ENCODE data around the gene AFAP1.

The AFAP1 gene

DNA sequence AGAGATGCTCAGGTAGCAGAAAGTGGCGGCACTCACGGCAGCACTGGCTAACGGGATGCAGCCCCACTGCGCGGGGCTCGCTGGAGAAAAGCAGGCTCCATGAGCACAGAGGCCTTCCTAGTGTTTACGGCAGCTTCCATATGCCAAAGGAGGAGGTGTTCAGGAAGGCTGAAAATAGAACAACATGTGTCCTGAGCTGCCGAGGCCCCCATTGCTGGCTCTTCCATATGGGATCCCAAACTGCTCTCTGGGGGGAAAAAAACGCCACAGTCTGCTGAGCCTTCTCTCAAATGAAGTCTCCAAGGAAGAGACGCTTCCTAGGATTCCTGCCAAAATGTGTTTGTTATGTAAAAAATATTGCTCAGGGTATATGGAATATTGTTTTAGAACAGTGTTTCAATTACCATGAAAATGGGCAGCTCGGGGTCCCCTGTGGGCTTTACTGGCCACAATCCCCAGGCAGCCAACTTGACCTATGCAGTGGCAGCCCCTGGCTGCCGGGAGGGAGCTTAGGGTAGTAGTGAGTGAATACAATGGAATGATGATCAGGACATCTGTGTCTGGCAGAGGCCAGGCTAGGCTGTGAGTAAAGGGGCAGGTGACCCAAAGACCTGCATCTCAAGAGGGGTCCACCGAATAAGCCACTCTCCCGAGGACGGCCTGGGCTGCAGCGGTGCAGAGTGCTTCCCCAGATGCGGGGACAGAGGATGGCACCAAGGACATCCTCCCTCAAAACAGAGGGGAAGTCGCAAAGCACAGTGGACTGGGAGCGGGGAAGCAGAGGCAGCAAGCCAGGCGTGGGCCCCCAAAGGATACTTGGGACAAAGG lies 170.1 kb downstream of the AFAP1 start:
- Histone ChIP-seq H3K9me3 (ENCODE audit: insufficient read depth, low read depth, low read length) (no peaks in the 10 kb centered on the region; the same call in 1 of the 2 replicates), H3K4me1 (ENCODE audit: insufficient read depth, low read length, poor library complexity, severe bottlenecking) (no peaks in the 10 kb centered on the region), H3K4me2 (ENCODE audit: low read depth, low read length, poor library complexity, severe bottlenecking) (no peak overlapping the region), H4K20me1 (ENCODE audit: insufficient read depth, low read length, poor library complexity, severe bottlenecking) (no peaks in the 10 kb centered on the region), H3K4me3 (ENCODE audit: low read length, poor library complexity, severe bottlenecking) (no peak overlapping the region), H3F3A (ENCODE audit: low read depth) (no peaks in the 10 kb centered on the region), H3K9me2 (replicated peaks; ENCODE audit: low read depth, low read length) (no peaks in the 10 kb centered on the region), H3K79me2 (ENCODE audit: insufficient read depth, low read length) (no peaks in the 10 kb centered on the region), H3K9ac (ENCODE audit: low read depth, low read length, poor library complexity, severe bottlenecking) (no peak overlapping the region), H3K27me3 (ENCODE audit: insufficient read depth, low read length, poor library complexity, severe bottlenecking) (no peaks in the 10 kb centered on the region), H3K36me3 (ENCODE audit: insufficient read depth, low read length) (no peaks in the 10 kb centered on the region), H2AFZ (ENCODE audit: low read length) (no peak overlapping the region)
- TF ChIP-seq CTCF (conservative IDR thresholded peaks at IDR 0.05; ENCODE audit: low read length) = no peak
- TF ChIP-seq EZH2phosphoT487 (IDR thresholded peaks at IDR 0.05; ENCODE audit: borderline replicate concordance) = no peak

- Histone ChIP-seq H3K79me2 (ENCODE audit: insufficient read depth, low read length) (no peaks in the 10 kb centered on the region), H3K9me3 (ENCODE audit: insufficient read depth, low read depth, low read length) (no peaks in the 10 kb centered on the region; the same call in 1 of the 2 replicates), H3K9ac (ENCODE audit: low read depth, low read length, poor library complexity, severe bottlenecking) (no peak overlapping the region), H3K36me3 (ENCODE audit: insufficient read depth, low read length) (no peaks in the 10 kb centered on the region), H3K4me2 (ENCODE audit: low read depth, low read length, poor library complexity, severe bottlenecking) (no peak overlapping the region), H3K4me3 (ENCODE audit: low read length, poor library complexity, severe bottlenecking) (no peak overlapping the region), H2AFZ (ENCODE audit: low read length) (no peak overlapping the region), H3F3A (ENCODE audit: low read depth) (no peaks in the 10 kb centered on the region), H3K4me1 (ENCODE audit: insufficient read depth, low read length, poor library complexity, severe bottlenecking) (no peaks in the 10 kb centered on the region), H3K9me2 (replicated peaks; ENCODE audit: low read depth, low read length) (no peaks in the 10 kb centered on the region), H3K27me3 (ENCODE audit: insufficient read depth, low read length, poor library complexity, severe bottlenecking) (no peaks in the 10 kb centered on the region), H4K20me1 (ENCODE audit: insufficient read depth, low read length, poor library complexity, severe bottlenecking) (no peaks in the 10 kb centered on the region)
- no peak for TF ChIP-seq EZH2phosphoT487 (IDR thresholded peaks at IDR 0.05; ENCODE audit: borderline replicate concordance)
- TF ChIP-seq CTCF (conservative IDR thresholded peaks at IDR 0.05; ENCODE audit: low read length) = no peak
Measured at GRCh38 chr4:7768736-7769135, 170.9 kb downstream of the AFAP1 start.

GRCh38 chr4:7767966-7768365 lies 171.7 kb downstream of the AFAP1 start:
- Histone ChIP-seq H3K36me3 (ENCODE audit: insufficient read depth, low read length) (no peaks in the 10 kb centered on the region), H3K9ac (ENCODE audit: low read depth, low read length, poor library complexity, severe bottlenecking) (no peak overlapping the region), H4K20me1 (ENCODE audit: insufficient read depth, low read length, poor library complexity, severe bottlenecking) (no peaks in the 10 kb centered on the region), H2AFZ (ENCODE audit: low read length) (no peak overlapping the region), H3K4me1 (ENCODE audit: insufficient read depth, low read length, poor library complexity, severe bottlenecking) (no peaks in the 10 kb centered on the region), H3K9me3 (ENCODE audit: insufficient read depth, low read depth, low read length) (no peaks in the 10 kb centered on the region; the same call in 1 of the 2 replicates), H3F3A (ENCODE audit: low read depth) (no peaks in the 10 kb centered on the region), H3K4me2 (ENCODE audit: low read depth, low read length, poor library complexity, severe bottlenecking) (no peak overlapping the region), H3K9me2 (replicated peaks; ENCODE audit: low read depth, low read length) (no peaks in the 10 kb centered on the region), H3K79me2 (ENCODE audit: insufficient read depth, low read length) (no peaks in the 10 kb centered on the region), H3K27me3 (ENCODE audit: insufficient read depth, low read length, poor library complexity, severe bottlenecking) (no peaks in the 10 kb centered on the region), H3K4me3 (ENCODE audit: low read length, poor library complexity, severe bottlenecking) (no peak overlapping the region)
- TF ChIP-seq EZH2phosphoT487 (IDR thresholded peaks at IDR 0.05; ENCODE audit: borderline replicate concordance) (no peak), CTCF (conservative IDR thresholded peaks at IDR 0.05; ENCODE audit: low read length) (no peak)

All from Loucy (cell line).